Nephron progenitor cell (in vitro differentiated cells): ENCODE data around the gene CDH18.

ENCODE experiments used
- DNase-seq: peaks from one replicate; pipeline ENCODE4 v3.0.0; 2021
- H3K27ac Mint-ChIP-seq: 2 replicates; pipeline ENCODE4 v1.8.0; 2021; ENCODE audit warnings: mild to moderate bottlenecking, moderate library complexity, mixed read lengths
- H3K27me3 Mint-ChIP-seq: 2 replicates; pipeline ENCODE4 v1.8.0; 2021; ENCODE audit warnings: mild to moderate bottlenecking, low read depth, mixed read lengths; ENCODE audit not compliant: poor library complexity
- H3K36me3 Mint-ChIP-seq: 2 replicates; pipeline ENCODE4 v1.8.0; 2021; ENCODE audit warnings: low read depth, mixed read lengths
- H3K4me1 Mint-ChIP-seq: 2 replicates; pipeline ENCODE4 v1.8.0; 2021; ENCODE audit warnings: mixed read lengths
- H3K4me3 Mint-ChIP-seq: 2 replicates; pipeline ENCODE4 v1.8.0; 2021; ENCODE audit warnings: mild to moderate bottlenecking, moderate library complexity, mixed read lengths
- H3K9me3 Mint-ChIP-seq: 2 replicates; pipeline ENCODE4 v1.8.0; 2021; ENCODE audit warnings: mild to moderate bottlenecking, moderate library complexity, mixed read lengths
- TF ChIP-seq, protein P1 (sequence below): fragments of 200-600 bp; sonication (generic); IDR thresholded peaks from 2 replicates; pipeline ENCODE4 v1.5.0; 2021; ENCODE audit warnings: antibody characterized with exemption

Gene CDH18

DNA sequence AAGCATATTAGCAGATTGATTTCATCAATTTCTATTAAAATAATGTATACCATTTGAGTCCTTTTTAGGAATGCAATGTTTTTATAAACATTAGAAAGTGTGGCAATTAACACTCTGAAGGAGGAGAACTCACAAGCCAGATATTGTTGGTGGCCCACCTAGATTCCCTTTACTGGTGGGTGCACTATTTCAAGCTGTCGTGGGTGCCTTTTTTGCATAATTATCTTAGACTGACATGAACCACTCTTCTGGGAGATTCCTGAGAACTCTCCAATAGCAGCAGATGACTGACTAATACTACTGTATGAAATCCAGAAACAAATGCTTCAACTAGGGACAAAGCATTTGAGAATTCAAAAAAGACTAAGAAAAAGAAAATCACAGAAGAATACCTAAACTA lies 526.0 kb downstream of the CDH18 start:
- Mint-ChIP-seq H3K27me3 (no peaks in the 10 kb centered on the region), H3K27ac (no peak overlapping the region), H3K36me3 (no peaks in the 10 kb centered on the region), H3K4me1 (no peaks in the 10 kb centered on the region), H3K4me3 (no peak overlapping the region), H3K9me3 (no peaks in the 10 kb centered on the region)
- no peak for DNase-seq
- TF ChIP-seq, protein P1, sequence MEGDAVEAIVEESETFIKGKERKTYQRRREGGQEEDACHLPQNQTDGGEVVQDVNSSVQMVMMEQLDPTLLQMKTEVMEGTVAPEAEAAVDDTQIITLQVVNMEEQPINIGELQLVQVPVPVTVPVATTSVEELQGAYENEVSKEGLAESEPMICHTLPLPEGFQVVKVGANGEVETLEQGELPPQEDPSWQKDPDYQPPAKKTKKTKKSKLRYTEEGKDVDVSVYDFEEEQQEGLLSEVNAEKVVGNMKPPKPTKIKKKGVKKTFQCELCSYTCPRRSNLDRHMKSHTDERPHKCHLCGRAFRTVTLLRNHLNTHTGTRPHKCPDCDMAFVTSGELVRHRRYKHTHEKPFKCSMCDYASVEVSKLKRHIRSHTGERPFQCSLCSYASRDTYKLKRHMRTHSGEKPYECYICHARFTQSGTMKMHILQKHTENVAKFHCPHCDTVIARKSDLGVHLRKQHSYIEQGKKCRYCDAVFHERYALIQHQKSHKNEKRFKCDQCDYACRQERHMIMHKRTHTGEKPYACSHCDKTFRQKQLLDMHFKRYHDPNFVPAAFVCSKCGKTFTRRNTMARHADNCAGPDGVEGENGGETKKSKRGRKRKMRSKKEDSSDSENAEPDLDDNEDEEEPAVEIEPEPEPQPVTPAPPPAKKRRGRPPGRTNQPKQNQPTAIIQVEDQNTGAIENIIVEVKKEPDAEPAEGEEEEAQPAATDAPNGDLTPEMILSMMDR, result no peak

- TF ChIP-seq, protein P1, result no peak
- H3K27ac Mint-ChIP-seq, result no peak overlapping the region
- no peak overlapping the region for H3K4me3 Mint-ChIP-seq
- no peak for DNase-seq
- no peaks in the 10 kb centered on the region for H3K9me3 Mint-ChIP-seq
- H3K27me3 Mint-ChIP-seq, result no peaks in the 10 kb centered on the region
- no peaks in the 10 kb centered on the region for H3K36me3 Mint-ChIP-seq
- H3K4me1 Mint-ChIP-seq, result no peaks in the 10 kb centered on the region
Observed at GRCh38 chr5:19424506-19424905, 563.5 kb downstream of the CDH18 start.
